Measurements from ENCODE around the gene OR51L1.

- TF ChIP-seq CTCF (IDR thresholded peaks at IDR 0.05; ENCODE audit: low read length) (no peak), EZH2 (optimal IDR thresholded peaks at IDR 0.05; ENCODE audit: low read depth, low read length) (no peak)
Observed at GRCh38 chr11:5046226-5046625, 51.6 kb downstream of the OR51L1 start, which contains the start of gene OR52J3.
